ENCODE results near the gene GPR132. TPM values are rescaled to one million over a fixed set of nuclear protein-coding genes. Genes with fewer than 3 reads are reported as not detected.

Gene GPR132
- total RNA-seq, 2 donors from 2014 or later = 0.27 to 3.3 TPM

- Mint-ChIP-seq H3K36me3 (ENCODE audit: low read depth) (no peaks in the 10 kb centered on the region), H3K27me3 (ENCODE audit: insufficient read depth) (peaks cover 36% of the 10 kb centered on the region), H3K4me3 (peak overlapping the region; percentile 54), H3K27ac (no peak overlapping the region), H3K9me3 (no peaks in the 10 kb centered on the region), H3K4me1 (peaks cover 17% of the 10 kb centered on the region)
- Histone ChIP-seq H3K9ac (ENCODE audit: extremely low read depth, low read length, poor library complexity, severe bottlenecking) (no peak overlapping the region), H3K27me3 (ENCODE audit: control insufficient read depth, insufficient read depth, low read length, poor library complexity, severe bottlenecking) (peaks cover 15% of the 10 kb centered on the region), H3K27ac (ENCODE audit: low read depth, low read length) (no peak overlapping the region), H3K4me1 (ENCODE audit: control insufficient read depth, insufficient read depth, low read length) (peaks cover 6% of the 10 kb centered on the region), H3K36me3 (ENCODE audit: control insufficient read depth, insufficient read depth, low read length) (no peaks in the 10 kb centered on the region), H3K4me3 (ENCODE audit: low read length) (peak overlapping the region; percentile 79), H3K9me3 (ENCODE audit: control insufficient read depth, low read length) (no peaks in the 10 kb centered on the region)
- DNase-seq = peak; percentile 78
- WGBS, 2 experiments (ENCODE audit: insufficient coverage in 1 of 2, insufficient read length in 1 of 2) = 3 to 4% methylated on average over 29 to 60 of the region's 60 CpGs
- TF ChIP-seq CTCF (conservative IDR thresholded peaks at IDR 0.05) = no peak
Observed at GRCh38 chr14:105087308-105087962, 22.2 kb upstream of the GPR132 start.

- peaks cover 6% of the 10 kb centered on the region for H3K4me1 ChIP-seq (ENCODE audit: control insufficient read depth, insufficient read depth, low read length)
- no peaks in the 10 kb centered on the region for H3K36me3 Mint-ChIP-seq (ENCODE audit: low read depth)
- H3K4me3 ChIP-seq (ENCODE audit: low read length) = peak overlapping the region; percentile 79
- H3K27ac Mint-ChIP-seq = no peak overlapping the region
- TF ChIP-seq CTCF (conservative IDR thresholded peaks at IDR 0.05) = peak; percentile 93
- 2 to 4% methylated on average over 23 to 45 of the region's 45 CpGs for WGBS, 2 experiments (ENCODE audit: insufficient coverage in 1 of 2, insufficient read length in 1 of 2)
- peaks cover 15% of the 10 kb centered on the region for H3K27me3 ChIP-seq (ENCODE audit: control insufficient read depth, insufficient read depth, low read length, poor library complexity, severe bottlenecking)
- H3K9me3 Mint-ChIP-seq = no peaks in the 10 kb centered on the region
- H3K9me3 ChIP-seq (ENCODE audit: control insufficient read depth, low read length) = no peaks in the 10 kb centered on the region
- H3K4me3 Mint-ChIP-seq = peak overlapping the region; percentile 54
- H3K9ac ChIP-seq (ENCODE audit: extremely low read depth, low read length, poor library complexity, severe bottlenecking) = no peak overlapping the region
- no peak overlapping the region for H3K27ac ChIP-seq (ENCODE audit: low read depth, low read length)
- H3K36me3 ChIP-seq (ENCODE audit: control insufficient read depth, insufficient read depth, low read length) = no peaks in the 10 kb centered on the region
- peaks cover 38% of the 10 kb centered on the region for H3K27me3 Mint-ChIP-seq (ENCODE audit: insufficient read depth)
- peak; percentile 97 for DNase-seq
- H3K4me1 Mint-ChIP-seq = peaks cover 12% of the 10 kb centered on the region
Observed at GRCh38 chr14:105086833-105087307, 21.6 kb upstream of the GPR132 start.

GRCh38 chr14:105085766-105086165 is 20.5 kb upstream of the GPR132 start:
- Mint-ChIP-seq H3K4me1 (peaks cover 10% of the 10 kb centered on the region), H3K27ac (no peak overlapping the region), H3K9me3 (peaks cover 2% of the 10 kb centered on the region), H3K36me3 (ENCODE audit: low read depth) (no peaks in the 10 kb centered on the region), H3K4me3 (no peak overlapping the region), H3K27me3 (ENCODE audit: insufficient read depth) (peaks cover 41% of the 10 kb centered on the region)
- no peak for DNase-seq
- no peak overlapping the region for H3K4me3 ChIP-seq (ENCODE audit: low read length)
- no peak overlapping the region for H3K9ac ChIP-seq (ENCODE audit: extremely low read depth, low read length, poor library complexity, severe bottlenecking)
- no peaks in the 10 kb centered on the region for H3K9me3 ChIP-seq (ENCODE audit: control insufficient read depth, low read length)
- peaks cover 15% of the 10 kb centered on the region for H3K27me3 ChIP-seq (ENCODE audit: control insufficient read depth, insufficient read depth, low read length, poor library complexity, severe bottlenecking)
- H3K36me3 ChIP-seq (ENCODE audit: control insufficient read depth, insufficient read depth, low read length) = no peaks in the 10 kb centered on the region
- H3K4me1 ChIP-seq (ENCODE audit: control insufficient read depth, insufficient read depth, low read length) = peaks cover 6% of the 10 kb centered on the region
- WGBS, 2 experiments (ENCODE audit: insufficient coverage in 1 of 2, insufficient read length in 1 of 2) = 83 to 91% methylated on average over 2 to 5 of the region's 5 CpGs
- TF ChIP-seq CTCF (conservative IDR thresholded peaks at IDR 0.05) = no peak
- H3K27ac ChIP-seq (ENCODE audit: low read depth, low read length) = no peak overlapping the region
